H1 (cell line): ENCODE data around the gene CERCAM.

Experiments
- CBX5 ChIP-seq: fragments of 300-800, 300-1000 bp; sonication (generic); IDR thresholded peaks from 2 replicates; pipeline ENCODE4 v1.7.1; 2016; ENCODE audit warnings: antibody characterized with exemption, low read length, low read depth
- CHD2 ChIP-seq: IDR thresholded peaks from 2 replicates; pipeline ENCODE4 v1.6.1; 2012; ENCODE audit warnings: low read length, improper control_type of control experiment
- CREB1 ChIP-seq: IDR thresholded peaks from 2 replicates; pipeline ENCODE4 v1.6.1; 2012; ENCODE audit warnings: inconsistent platforms
- CTCF ChIP-seq, 3 experiments: IDR thresholded peaks; 1 replicate in 2 of 3; 2 replicates in 1 of 3; pipeline versions ENCODE4 v1.5.1 to v1.6.1; 2011; ENCODE audit warnings: low read length in 3 of 3, mild to moderate bottlenecking in 3 of 3, inconsistent platforms in 2 of 3, low read depth in 1 of 3, moderate library complexity in 1 of 3; ENCODE audit not compliant: insufficient read depth in 1 of 3; ENCODE audit errors: control extremely low read depth in 1 of 3
- EP300 ChIP-seq, 2 experiments: IDR thresholded peaks; 1 replicate in 1 of 2; 2 replicates in 1 of 2; pipeline ENCODE4 v1.6.1; 2011 to 2012; ENCODE audit warnings: low read depth in 2 of 2, low read length in 2 of 2, mild to moderate bottlenecking in 2 of 2, borderline replicate concordance in 1 of 2, inconsistent platforms in 1 of 2, moderate library complexity in 1 of 2
- MAFK ChIP-seq: IDR thresholded peaks from 2 replicates; pipeline ENCODE4 v1.6.1; 2012; ENCODE audit warnings: low read depth, mild to moderate bottlenecking, improper control_type of control experiment, low read length
- MAX ChIP-seq: IDR thresholded peaks from 2 replicates; pipeline ENCODE4 v1.6.1; 2012; ENCODE audit warnings: inconsistent platforms
- POLR2A ChIP-seq, 2 experiments: IDR thresholded peaks; 1 replicate in 1 of 2; 2 replicates in 1 of 2; pipeline ENCODE4 v1.6.1; 2011; ENCODE audit warnings: low read depth in 2 of 2, low read length in 2 of 2, mild to moderate bottlenecking in 2 of 2; ENCODE audit errors: control extremely low read depth in 1 of 2
- RFX5 ChIP-seq: IDR thresholded peaks from 2 replicates; pipeline ENCODE4 v1.6.1; 2011; ENCODE audit warnings: low read depth, low read length, improper control_type of control experiment, borderline replicate concordance

GRCh38 chr9:128454991-128455390, 34.3 kb downstream of the CERCAM start:
- TF ChIP-seq CTCF (IDR thresholded peaks at IDR 0.05; ENCODE audit: control extremely low read depth in 1 of 3, insufficient read depth in 1 of 3, low read depth in 1 of 3, low read length in 3 of 3) (no peak), RFX5 (no peak), CBX5 (no peak), CHD2 (no peak), MAFK (no peak), MAX (no peak), POLR2A (IDR thresholded peaks at IDR 0.05; ENCODE audit: control extremely low read depth in 1 of 2, low read depth in 2 of 2, low read length in 2 of 2) (no peak), CREB1 (no peak), EP300 (IDR thresholded peaks at IDR 0.05; ENCODE audit: borderline replicate concordance in 1 of 2, low read depth in 2 of 2, low read length in 2 of 2) (no peak)
